ENCODE measurements around the gene GUK1. TPM values are rescaled to one million over a fixed set of nuclear protein-coding genes. Genes with fewer than 3 reads are reported as not detected.

The GUK1 gene
- total RNA-seq, 4 donors from 2014 or later = 183 to 573 (median 382) TPM

- Histone ChIP-seq H3K4me3 (no peak overlapping the region), H3K4me1 (no peaks in the 10 kb centered on the region), H3K9me3 (peaks cover 14 to 15% of the 10 kb centered on the region in 2 donors), H3K36me3 (no peaks in the 10 kb centered on the region), H3K27me3 (no peaks in the 10 kb centered on the region), H3K27ac (no peak overlapping the region)
- DNase-seq = no peak
- in situ Hi-C loops (cut with MboI; ENCODE audit: low pct_ligation_motif_present in 1 of 4, low pct_unique_long_range_greater_than_20kb in 1 of 4, low sequenced_read_pairs in 3 of 4) = no loop called here
- TF ChIP-seq POLR2A (IDR thresholded peaks at IDR 0.05) = no peak
- TF ChIP-seq POLR2AphosphoS5 (IDR thresholded peaks at IDR 0.05) = no peak
- no peak for TF ChIP-seq CTCF (IDR thresholded peaks at IDR 0.05)
- no peak for TF ChIP-seq EP300 (IDR thresholded peaks at IDR 0.05; ENCODE audit: low read depth)
- intact Hi-C loops (cut with DNase I; ENCODE audit: low total_unique reads) = no loop called here
- 89 to 94% methylated on average over 5 to 8 of the region's 8 CpGs for WGBS, 2 donors (ENCODE audit: low coverage in 1 of 2)
Observed at GRCh38 chr1:228194921-228195812, 55.1 kb downstream of the GUK1 start.

- 98% methylated on average over 4 of the region's 4 CpGs; no CpG with 5 or more reads in 1 of the 2 donors for WGBS, 2 donors (ENCODE audit: low coverage in 1 of 2)
- H3K36me3 ChIP-seq = no peaks in the 10 kb centered on the region
- in situ Hi-C loops (cut with MboI; ENCODE audit: low pct_ligation_motif_present in 1 of 4, low pct_unique_long_range_greater_than_20kb in 1 of 4, low sequenced_read_pairs in 3 of 4) (no loop called here), intact Hi-C loops (cut with DNase I; ENCODE audit: low total_unique reads) (no loop called here)
- H3K9me3 ChIP-seq = peaks cover 14 to 15% of the 10 kb centered on the region in 2 donors
- TF ChIP-seq CTCF (IDR thresholded peaks at IDR 0.05) (no peak), POLR2AphosphoS5 (IDR thresholded peaks at IDR 0.05) (no peak), POLR2A (IDR thresholded peaks at IDR 0.05) (no peak), EP300 (IDR thresholded peaks at IDR 0.05; ENCODE audit: low read depth) (no peak)
- DNase-seq = no peak
- H3K4me3 ChIP-seq = no peak overlapping the region
- H3K4me1 ChIP-seq = no peaks in the 10 kb centered on the region
- no peaks in the 10 kb centered on the region for H3K27me3 ChIP-seq
- no peak overlapping the region for H3K27ac ChIP-seq
Observed at GRCh38 chr1:228197555-228198147, 57.6 kb downstream of the GUK1 start.

Small RNA genes lying within 50 kb of the gene (small RNA-seq; reads per million reads assigned to genes)
- gene AL359510.1 = 0 reads per million in 4 donors

Other genes starting within 250 kb of the GUK1 start
- gene WNT9A, start 192.3 kb upstream of the GUK1 start, total RNA-seq = 1 to 10 TPM; 1.2 to 4.0 (median 1.8) TPM
- not detected for gene WNT3A, start 133.3 kb upstream of the GUK1 start, total RNA-seq
- gene ARF1, start 57.6 kb upstream of the GUK1 start, total RNA-seq = 100 to 1,000 TPM; 303 to 452 (median 375) TPM
- gene C1orf35, start 37.0 kb upstream of the GUK1 start, total RNA-seq = 10 to 100 TPM; 11.6 to 17.1 (median 15.7) TPM
- gene MRPL55, start 31.0 kb upstream of the GUK1 start, total RNA-seq = 10 to 100 TPM; 47.1 to 95.5 (median 77.1) TPM
- gene GJC2, start 9.7 kb downstream of the GUK1 start, total RNA-seq = 1 to 10 TPM in 2 of 4 donors, under 1 TPM in 2; 0.20 to 7.1 (median 1.4) TPM
- 10 to 100 TPM in 3 of 4 donors, 1 to 10 TPM in 1; 7.5 to 13.5 (median 10.4) TPM for gene IBA57, start 25.5 kb downstream of the GUK1 start, total RNA-seq
- 10 to 100 TPM; 11.9 to 21.7 (median 15.8) TPM for gene OBSCN, start 67.8 kb downstream of the GUK1 start, total RNA-seq